Brain microvascular endothelial cell (primary cell): ENCODE results near the gene GRP.

Experiments
- DNase-seq: peaks from one replicate; pipeline ENCODE4 v3.0.0-alpha.2; 2020
- H3K27ac ChIP-seq: fragments of 250-450 bp; sonication (Bioruptor Pico); 2 replicates; pipeline ENCODE4 v1.5.1; 2020; ENCODE audit warnings: mild to moderate bottlenecking, moderate library complexity
- H3K27me3 ChIP-seq: fragments of 250-450 bp; sonication (Bioruptor Pico); replicated peaks from 2 replicates; pipeline ENCODE4 v1.5.1; 2020; ENCODE audit warnings: mild to moderate bottlenecking
- H3K36me3 ChIP-seq: fragments of 250-450 bp; sonication (Bioruptor Pico); replicated peaks from 2 replicates; pipeline ENCODE4 v1.5.1; 2020; ENCODE audit warnings: mild to moderate bottlenecking
- H3K4me3 ChIP-seq: 2 replicates; pipeline ENCODE4 v1.5.1; 2011; ENCODE audit warnings: low read depth, mild to moderate bottlenecking, control low read depth, low read length, moderate library complexity
- CTCF ChIP-seq: IDR thresholded peaks from 2 replicates; pipeline ENCODE4 v1.5.1; 2011; ENCODE audit warnings: low read depth, mild to moderate bottlenecking, moderate library complexity, low read length, control low read depth, inconsistent platforms; ENCODE audit errors: missing control alignments
- in situ Hi-C: cut with HindIII; loops from 2 replicates; pipeline ENCODE4 v1.10.0; 2017; ENCODE audit warnings: low sequenced_read_pairs, low pct_ligation_motif_present

GRP gene

DNA sequence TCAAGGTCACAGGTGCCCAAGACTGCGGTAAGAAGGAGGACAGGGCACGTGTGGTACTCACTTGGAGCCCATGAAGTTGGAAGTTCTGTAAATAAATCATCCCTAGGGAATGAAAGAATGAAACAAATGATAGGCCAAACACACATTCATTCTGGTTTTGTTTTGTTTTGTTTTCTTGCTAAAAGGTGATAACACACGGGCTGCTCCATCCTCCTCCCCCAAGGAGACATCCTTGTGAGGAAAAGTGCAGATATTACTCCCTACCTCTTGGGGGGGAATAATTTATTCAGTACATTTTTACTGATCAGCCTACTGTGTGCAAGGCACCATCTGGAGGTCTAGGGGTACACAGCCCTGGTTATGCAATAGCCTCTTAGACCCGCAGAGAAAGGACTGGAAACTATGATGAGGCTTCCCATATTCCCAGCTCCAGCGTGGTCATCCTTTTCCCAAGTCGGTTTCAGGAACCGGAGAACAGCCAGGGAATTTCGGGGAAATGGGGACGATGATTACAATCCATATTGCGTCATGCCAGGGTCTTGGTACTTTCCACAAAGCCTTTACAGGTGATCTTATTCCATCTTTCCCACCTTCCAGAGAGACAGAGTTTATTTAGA lies 47.0 kb downstream of the GRP start:
- H3K36me3 ChIP-seq: no peaks in the 10 kb centered on the region
- peaks cover 97% of the 10 kb centered on the region for H3K27me3 ChIP-seq
- no peak overlapping the region for H3K27ac ChIP-seq
- no peak for DNase-seq
- in situ Hi-C loops: no loop called here
- TF ChIP-seq CTCF: no peak
- H3K4me3 ChIP-seq: no peak overlapping the region

GRCh38 chr18:59267503-59268126 lies 47.7 kb downstream of the GRP start:
- TF ChIP-seq CTCF: peak; percentile 8
- Histone ChIP-seq H3K27me3 (peaks cover 100% of the 10 kb centered on the region), H3K36me3 (no peaks in the 10 kb centered on the region), H3K27ac (no peak overlapping the region), H3K4me3 (no peak overlapping the region)
- in situ Hi-C loops: no loop called here
- no peak for DNase-seq

DNA sequence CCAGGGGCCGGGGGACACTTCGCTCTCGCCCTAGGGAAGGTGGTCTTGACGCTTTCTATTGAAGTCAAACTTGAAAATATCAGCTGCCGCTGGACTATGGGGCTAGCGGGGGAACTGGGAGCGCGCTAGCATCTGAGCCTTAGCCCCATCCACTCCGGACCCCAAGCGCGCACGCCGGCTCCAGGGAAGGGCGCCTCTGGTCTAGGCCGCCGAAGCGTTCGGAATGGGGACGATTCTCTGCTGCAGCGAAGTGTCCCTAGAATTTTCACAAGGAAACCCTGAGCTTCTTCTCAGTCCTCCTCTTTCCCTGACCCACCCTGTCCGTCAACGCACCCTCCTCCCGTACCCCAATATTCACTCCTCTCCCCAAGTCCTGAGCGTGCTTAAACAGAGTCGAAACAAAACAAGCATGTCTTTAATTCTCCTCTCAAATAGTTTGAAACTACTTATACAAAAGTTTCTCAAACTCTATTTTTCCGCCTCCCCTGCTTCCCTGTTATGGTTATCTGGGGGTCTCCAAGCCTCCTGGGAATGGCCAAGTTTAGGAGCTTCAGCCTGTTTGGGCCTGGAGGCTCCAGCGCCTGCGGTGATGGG lies 48.3 kb downstream of the GRP start:
- peaks cover 100% of the 10 kb centered on the region for H3K27me3 ChIP-seq
- no peak overlapping the region for H3K27ac ChIP-seq
- TF ChIP-seq CTCF: no peak
- no peaks in the 10 kb centered on the region for H3K36me3 ChIP-seq
- DNase-seq: no peak
- H3K4me3 ChIP-seq: no peak overlapping the region
- in situ Hi-C loops: no loop called here

- H3K27ac ChIP-seq: no peak overlapping the region
- no peak for DNase-seq
- H3K27me3 ChIP-seq: peaks cover 100% of the 10 kb centered on the region
- in situ Hi-C loops: no loop called here
- H3K4me3 ChIP-seq: no peak overlapping the region
- H3K36me3 ChIP-seq: no peaks in the 10 kb centered on the region
- TF ChIP-seq CTCF: no peak
Measured at GRCh38 chr18:59268721-59269562, 49.0 kb downstream of the GRP start.

- H3K27ac ChIP-seq: no peak overlapping the region
- in situ Hi-C loops: no loop called here
- no peak for DNase-seq
- H3K4me3 ChIP-seq: no peak overlapping the region
- H3K27me3 ChIP-seq: peaks cover 100% of the 10 kb centered on the region
- H3K36me3 ChIP-seq: no peaks in the 10 kb centered on the region
- TF ChIP-seq CTCF: no peak
Measured at GRCh38 chr18:59269563-59270119, 49.7 kb downstream of the GRP start.
